ENCODE measurements around the gene NANOS3.

DNA sequence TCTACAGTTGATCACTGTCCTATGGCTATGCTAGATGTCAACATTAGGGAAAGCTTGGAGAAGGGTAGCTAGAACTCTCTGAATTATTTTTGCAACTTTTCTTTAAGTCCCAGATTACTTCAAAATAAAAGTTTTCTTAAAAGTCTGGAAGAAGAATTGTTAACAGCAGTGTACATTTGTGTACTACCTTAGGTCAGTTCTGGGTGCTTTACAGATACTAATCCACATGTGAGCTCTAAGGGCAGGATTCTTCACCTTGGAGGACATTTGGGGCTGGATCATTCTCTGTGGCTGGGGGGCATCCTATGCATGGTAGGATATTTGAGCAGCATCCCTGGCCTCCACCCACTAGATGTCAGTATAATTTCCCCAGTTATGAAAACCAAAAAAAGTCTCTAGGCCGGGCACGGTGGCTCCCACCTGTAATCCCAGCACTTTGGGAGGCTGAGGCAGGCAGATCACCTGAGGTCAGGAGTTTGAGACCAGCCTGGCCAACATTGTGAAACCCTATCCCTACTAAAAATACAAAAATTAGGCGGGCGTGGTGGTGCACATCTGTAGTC lies 26.1 kb downstream of the NANOS3 start:
- TF ChIP-seq POLR2A (IDR thresholded peaks at IDR 0.05) (no peak), POLR2AphosphoS5 (IDR thresholded peaks at IDR 0.05) (no peak), CTCF (IDR thresholded peaks at IDR 0.05) (no peak)
